Mesodermal cell (in vitro differentiated cells): ENCODE measurements around the gene GOLGA7B.

ENCODE experiments used
- H3K27ac ChIP-seq: 2 replicates; pipeline ENCODE4 v1.7.0; 2013; ENCODE audit warnings: mild to moderate bottlenecking, low read depth, low read length, moderate library complexity; ENCODE audit not compliant: severe bottlenecking
- H3K36me3 ChIP-seq: 2 replicates; pipeline ENCODE4 v1.7.1; 2013; ENCODE audit warnings: mild to moderate bottlenecking, low read length, moderate library complexity; ENCODE audit not compliant: control insufficient read depth, insufficient read depth
- H3K4me1 ChIP-seq: one replicate; pipeline ENCODE4 v1.7.1; 2013; ENCODE audit warnings: mild to moderate bottlenecking, low read length; ENCODE audit not compliant: insufficient read depth, control insufficient read depth, poor library complexity, severe bottlenecking
- H3K4me3 ChIP-seq: 2 replicates; pipeline ENCODE4 v1.7.0; 2013; ENCODE audit warnings: low read length, control low read depth, mild to moderate bottlenecking; ENCODE audit not compliant: insufficient read depth, poor library complexity, severe bottlenecking; ENCODE audit errors: extremely low read depth
- H3K9me3 ChIP-seq: 2 replicates; pipeline ENCODE4 v1.7.1; 2013; ENCODE audit warnings: mild to moderate bottlenecking, low read length, moderate library complexity; ENCODE audit not compliant: control insufficient read depth
- WGBS, 2 experiments: methylation state at CpG; one replicate each; pipeline ENCODE4 v1.1.5; 2013; ENCODE audit warnings: missing lambda C conversion rate in 2 of 2; ENCODE audit not compliant: insufficient coverage in 2 of 2; 5-methylcytosine and 5-hydroxymethylcytosine counted together

GOLGA7B gene

DNA sequence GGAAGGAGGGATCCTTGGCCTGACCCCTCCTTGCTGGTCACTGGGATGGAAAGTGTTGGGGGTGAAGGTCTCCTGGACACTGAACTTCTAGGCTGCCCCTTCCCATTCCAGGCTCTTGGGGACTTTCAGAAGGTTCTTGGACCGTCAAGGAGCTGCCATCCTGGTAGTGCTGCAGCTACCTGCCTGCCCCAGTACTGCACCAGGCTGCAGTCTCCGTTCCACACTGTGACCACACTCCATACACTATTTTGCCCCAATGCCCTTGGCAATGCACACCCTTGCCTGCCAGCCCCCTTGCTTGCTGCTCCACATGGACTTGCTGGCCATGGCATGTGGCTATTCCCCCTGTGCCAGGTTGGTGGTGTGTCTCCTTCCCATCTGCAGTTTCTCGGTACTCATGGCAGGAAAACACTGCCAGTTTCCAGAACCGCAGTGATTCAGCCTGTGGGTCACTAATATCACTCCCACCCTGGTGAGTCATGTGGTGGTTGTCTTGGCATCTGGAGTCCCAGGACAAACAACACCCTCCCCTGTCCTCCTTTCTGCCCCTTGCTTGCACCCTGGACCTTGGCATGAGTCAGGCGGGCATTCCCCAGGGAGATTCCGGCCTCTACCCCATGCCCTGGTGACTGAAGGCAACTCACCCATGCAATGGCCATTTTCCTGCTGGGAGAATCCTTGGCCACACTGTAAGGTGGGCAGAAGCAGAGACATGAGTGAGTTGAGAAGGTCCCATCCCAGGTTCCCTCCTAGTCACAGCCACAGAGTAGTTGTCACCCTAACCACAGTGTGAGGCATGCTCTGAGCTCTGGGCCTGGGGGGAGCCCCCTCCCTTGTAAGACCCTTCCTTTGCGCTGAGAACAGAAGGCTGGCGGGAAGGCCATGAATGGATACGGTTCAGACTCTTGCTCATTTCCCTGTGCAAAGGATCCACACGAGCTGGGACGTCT lies 32.8 kb downstream of the GOLGA7B start:
- WGBS, 2 experiments, result 93 to 98% methylated on average over 9 to 10 of the region's 11 CpGs
- H3K36me3 ChIP-seq, result no peaks in the 10 kb centered on the region
- no peaks in the 10 kb centered on the region for H3K9me3 ChIP-seq
- peaks cover 3% of the 10 kb centered on the region for H3K4me1 ChIP-seq
- H3K27ac ChIP-seq, result no peak overlapping the region
- H3K4me3 ChIP-seq, result no peak overlapping the region

- Histone ChIP-seq H3K9me3 (no peaks in the 10 kb centered on the region), H3K4me3 (no peak overlapping the region), H3K27ac (no peak overlapping the region), H3K4me1 (peaks cover 5% of the 10 kb centered on the region), H3K36me3 (no peaks in the 10 kb centered on the region)
- WGBS, 2 experiments, result 83% methylated on average over 1 of the region's 3 CpGs; no CpG with 5 or more reads in 1 of the 2 experiments
Measured at GRCh38 chr10:97883092-97883485, 33.4 kb downstream of the GOLGA7B start.

DNA sequence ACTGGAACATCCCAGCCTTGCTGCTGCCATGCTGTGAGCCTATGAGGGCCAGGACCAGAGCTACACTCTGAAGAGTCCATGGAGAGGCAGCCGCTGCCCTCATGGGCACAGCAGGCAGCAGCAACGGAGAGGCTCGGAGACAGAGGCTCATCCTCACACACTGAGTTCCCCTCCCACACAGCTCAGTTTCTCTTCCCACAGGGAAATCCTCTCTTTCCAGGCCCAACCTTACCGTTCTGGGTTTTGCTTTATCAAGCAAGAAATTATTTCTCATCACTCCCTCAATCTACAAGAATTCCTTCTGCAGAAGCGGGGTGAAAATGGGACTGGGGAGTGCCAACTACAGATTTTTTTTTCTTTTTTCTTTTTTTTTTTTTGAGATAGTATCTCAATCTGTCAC lies 36.6 kb downstream of the GOLGA7B start:
- 30% methylated on average over 1 of the region's 5 CpGs; no CpG with 5 or more reads in 1 of the 2 experiments for WGBS, 2 experiments

DNA sequence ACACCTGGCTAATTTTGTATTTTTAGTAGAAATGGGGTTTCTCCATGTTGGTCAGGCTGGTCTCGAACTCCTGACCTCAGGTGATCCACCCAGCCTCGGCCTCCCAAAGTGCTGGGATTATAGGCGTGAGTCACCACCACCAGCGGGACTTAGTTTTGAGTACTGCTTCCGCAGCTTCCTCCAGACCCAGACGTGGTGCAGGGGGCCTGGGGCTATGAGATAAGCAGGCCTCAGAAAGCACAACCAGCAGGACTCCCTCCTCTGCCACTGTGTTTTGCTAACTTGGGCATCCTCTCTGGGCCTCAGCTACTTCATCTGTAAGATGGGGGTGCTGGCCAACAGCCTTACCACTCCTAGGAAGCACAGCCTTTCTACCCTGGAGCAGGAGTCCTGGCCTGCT lies 37.8 kb downstream of the GOLGA7B start:
- WGBS, 2 experiments, result 91 to 95% methylated on average over 6 of the region's 6 CpGs
- no peaks in the 10 kb centered on the region for H3K36me3 ChIP-seq
- H3K4me1 ChIP-seq, result peaks cover 23% of the 10 kb centered on the region
- H3K4me3 ChIP-seq, result no peak overlapping the region
- no peak overlapping the region for H3K27ac ChIP-seq
- no peaks in the 10 kb centered on the region for H3K9me3 ChIP-seq

More for the DNA sequence above, 36.6 kb downstream of the GOLGA7B start:
- no peaks in the 10 kb centered on the region for H3K9me3 ChIP-seq
- no peak overlapping the region for H3K4me3 ChIP-seq
- H3K4me1 ChIP-seq, result peaks cover 23% of the 10 kb centered on the region
- H3K27ac ChIP-seq, result no peak overlapping the region
- no peaks in the 10 kb centered on the region for H3K36me3 ChIP-seq

DNA sequence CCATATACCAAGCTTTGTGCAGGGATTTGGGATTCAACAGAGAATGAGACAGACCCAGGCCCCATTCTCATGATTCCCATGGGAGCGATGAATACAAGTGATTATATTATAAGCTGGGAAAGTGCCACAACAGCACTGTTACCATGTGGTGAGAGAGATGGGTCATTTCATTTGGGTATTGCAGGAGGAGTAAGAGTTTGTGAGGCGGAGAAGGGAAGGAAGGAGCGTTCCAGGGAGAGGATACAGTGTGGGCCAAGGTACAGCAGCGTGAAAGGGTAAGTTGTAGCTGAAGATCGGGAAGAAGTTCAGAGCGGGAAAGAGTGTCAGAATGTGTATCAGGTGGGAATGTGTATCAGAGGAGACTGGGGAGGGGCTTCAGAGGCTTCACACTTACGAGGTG lies 38.5 kb downstream of the GOLGA7B start:
- 97% methylated on average over 5 to 7 of the region's 7 CpGs for WGBS, 2 experiments
- Histone ChIP-seq H3K4me1 (peaks cover 23% of the 10 kb centered on the region), H3K27ac (no peak overlapping the region), H3K9me3 (no peaks in the 10 kb centered on the region), H3K36me3 (no peaks in the 10 kb centered on the region), H3K4me3 (no peak overlapping the region)

GRCh38 chr10:97888641-97889262 lies 39.1 kb downstream of the GOLGA7B start:
- no peaks in the 10 kb centered on the region for H3K36me3 ChIP-seq
- no peaks in the 10 kb centered on the region for H3K9me3 ChIP-seq
- 58 to 60% methylated on average over 7 to 8 of the region's 12 CpGs for WGBS, 2 experiments
- H3K4me3 ChIP-seq, result peak overlapping the region; percentile 8
- peak overlapping the region; percentile 82 for H3K27ac ChIP-seq
- H3K4me1 ChIP-seq, result peaks cover 23% of the 10 kb centered on the region

DNA sequence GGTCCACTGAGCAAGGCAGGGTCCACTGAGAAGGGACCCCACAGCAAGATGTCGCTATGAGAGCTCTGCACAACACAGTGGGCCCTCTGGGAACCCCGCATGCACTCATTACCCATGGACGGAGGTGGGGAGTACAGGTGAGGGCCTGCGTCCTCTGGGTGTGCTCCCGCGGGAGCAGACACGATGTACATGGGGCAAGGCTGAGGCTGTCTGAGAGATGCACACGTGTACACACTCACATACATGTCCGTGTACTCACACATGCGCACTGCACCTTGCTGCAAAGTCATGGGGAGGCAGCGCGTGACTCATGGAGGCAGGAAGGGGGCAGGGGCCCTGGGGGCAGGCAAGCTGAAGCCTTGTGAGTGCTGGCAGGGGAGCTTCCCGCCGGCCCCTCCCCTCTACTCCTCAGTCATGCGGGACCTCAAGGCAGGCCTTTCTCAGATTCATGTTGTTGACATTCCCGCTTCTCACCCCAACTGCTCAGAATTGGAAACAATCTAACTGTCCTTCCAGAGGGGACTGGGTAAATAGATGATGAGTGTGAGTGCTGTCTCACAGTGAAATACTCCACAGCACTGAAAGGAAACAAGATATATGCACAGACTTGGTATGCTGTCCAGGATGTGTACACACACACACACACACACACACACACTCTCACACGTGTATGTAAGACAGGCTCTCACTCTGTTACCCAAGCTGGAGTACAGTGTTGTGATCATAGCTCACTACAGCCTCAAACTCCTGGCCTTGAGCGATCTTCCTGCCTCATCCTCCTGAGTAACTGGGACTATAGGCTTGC lies 40.0 kb downstream of the GOLGA7B start:
- Histone ChIP-seq H3K4me1 (peaks cover 23% of the 10 kb centered on the region), H3K9me3 (no peaks in the 10 kb centered on the region), H3K27ac (peak overlapping the region; percentile 82), H3K4me3 (peak overlapping the region; percentile 8), H3K36me3 (no peaks in the 10 kb centered on the region)
- WGBS, 2 experiments, result 37 to 49% methylated on average over 14 of the region's 18 CpGs

DNA sequence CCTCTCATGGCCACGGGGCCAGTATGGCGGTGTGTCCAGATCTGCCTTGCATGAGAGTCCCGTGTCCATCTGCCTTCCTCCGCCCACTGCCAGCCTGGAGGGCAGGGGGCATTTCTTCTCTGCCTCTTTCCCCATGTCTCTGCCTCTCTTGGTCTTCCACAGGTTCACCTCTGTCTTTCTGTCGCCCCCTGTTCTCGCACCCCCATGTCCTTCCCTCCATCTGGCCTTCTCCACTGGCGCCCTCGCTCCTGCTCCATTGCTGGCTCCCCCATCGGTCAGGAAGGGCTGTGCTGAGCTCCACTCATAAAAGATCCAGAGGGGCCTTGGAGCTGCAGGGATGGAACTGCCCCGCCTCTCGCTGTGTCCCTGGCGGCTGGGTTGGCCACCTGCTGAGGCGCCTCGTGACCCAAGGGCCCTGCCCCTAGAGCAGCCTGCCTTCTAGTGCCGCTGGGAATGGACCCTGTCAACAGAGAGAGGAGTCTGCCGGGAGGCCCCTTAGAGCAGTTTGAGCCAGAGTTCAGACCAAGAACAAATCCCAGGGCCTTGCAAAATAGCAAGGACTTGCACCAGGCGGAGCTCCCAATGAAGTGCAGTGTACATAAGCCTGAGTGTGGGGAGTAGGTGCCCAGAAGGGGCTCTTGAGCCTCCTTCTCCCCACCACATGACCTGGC lies 42.0 kb downstream of the GOLGA7B start:
- H3K9me3 ChIP-seq, result no peaks in the 10 kb centered on the region
- 84 to 86% methylated on average over 10 to 16 of the region's 17 CpGs for WGBS, 2 experiments

DNA sequence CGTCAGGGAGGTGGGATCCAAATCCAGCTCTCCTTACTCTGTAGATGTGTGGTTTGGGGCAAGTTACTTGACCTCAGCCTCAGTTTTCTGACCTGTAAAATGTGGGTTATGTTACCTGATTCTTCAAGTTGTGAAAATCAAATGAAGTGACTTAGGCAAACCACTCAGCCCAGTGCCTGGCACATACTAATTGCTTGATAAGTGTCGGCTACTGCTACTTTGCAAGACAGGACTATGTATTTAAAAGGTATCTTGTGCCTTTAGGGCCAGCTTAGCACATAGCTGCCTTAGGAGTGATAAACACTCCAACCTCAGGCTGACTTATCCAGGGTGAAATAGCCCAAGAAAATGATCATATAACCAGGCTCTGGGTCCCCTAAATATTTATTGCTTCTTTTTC lies 42.9 kb downstream of the GOLGA7B start:
- Histone ChIP-seq H3K27ac (no peak overlapping the region), H3K9me3 (no peaks in the 10 kb centered on the region), H3K4me3 (no peak overlapping the region), H3K36me3 (no peaks in the 10 kb centered on the region), H3K4me1 (peaks cover 20% of the 10 kb centered on the region)
- 89% methylated on average over 1 of the region's 2 CpGs; no CpG with 5 or more reads in 1 of the 2 experiments for WGBS, 2 experiments

More for the DNA sequence above, 42.0 kb downstream of the GOLGA7B start:
- no peak overlapping the region for H3K27ac ChIP-seq
- H3K4me3 ChIP-seq, result no peak overlapping the region
- H3K4me1 ChIP-seq, result peaks cover 23% of the 10 kb centered on the region
- H3K36me3 ChIP-seq, result no peaks in the 10 kb centered on the region

- Histone ChIP-seq H3K27ac (no peak overlapping the region), H3K36me3 (no peaks in the 10 kb centered on the region), H3K4me3 (no peak overlapping the region), H3K4me1 (peaks cover 20% of the 10 kb centered on the region), H3K9me3 (no peaks in the 10 kb centered on the region)
- WGBS, 2 experiments, result 93 to 100% methylated on average over 1 to 2 of the region's 2 CpGs
Measured at GRCh38 chr10:97892939-97893338, 43.3 kb downstream of the GOLGA7B start.
